GM12801 (cell line): ENCODE results near the gene CDK10.

Source experiments
- CTCF ChIP-seq: IDR thresholded peaks from one replicate; pipeline ENCODE4 v1.5.1; 2011; ENCODE audit warnings: control low read depth; ENCODE audit not compliant: insufficient read length; ENCODE audit errors: extremely low read depth

Gene CDK10

GRCh38 chr16:89670496-89671431 lies 15.7 kb upstream of the CDK10 start:
- no peak for TF ChIP-seq CTCF

- no peak for TF ChIP-seq CTCF
Measured at GRCh38 chr16:89672177-89672941, 14.1 kb upstream of the CDK10 start.

- TF ChIP-seq CTCF: no peak
Measured at GRCh38 chr16:89678258-89678657, 8.2 kb upstream of the CDK10 start.

GRCh38 chr16:89685916-89686315 lies 573 bp upstream of the CDK10 start:
- TF ChIP-seq CTCF: no peak

- TF ChIP-seq CTCF: no peak
Measured at GRCh38 chr16:89687092-89687940, 827 bp downstream of the CDK10 start.

- no peak for TF ChIP-seq CTCF
Measured at GRCh38 chr16:89688395-89688794, 1.9 kb downstream of the CDK10 start.

- no peak for TF ChIP-seq CTCF
Measured at GRCh38 chr16:89689142-89689541, 2.7 kb downstream of the CDK10 start.
